VCaP (cell line): ENCODE results near the gene RASGEF1C.

Experiments
- H3K27ac ChIP-seq: fragments of 450-650 bp; 2 replicates; pipeline ENCODE4 v1.5.1; 2017
- CTCF ChIP-seq: fragments of 450-650 bp; conservative IDR thresholded peaks from 2 replicates; pipeline ENCODE4 v1.5.1; 2017; ENCODE audit warnings: mild to moderate bottlenecking, moderate library complexity

Gene RASGEF1C

GRCh38 chr5:180141068-180141660 lies 67.8 kb downstream of the RASGEF1C start:
- H3K27ac ChIP-seq = no peak overlapping the region
- TF ChIP-seq CTCF = no peak

GRCh38 chr5:180140571-180140970 lies 68.4 kb downstream of the RASGEF1C start:
- no peak for TF ChIP-seq CTCF
- H3K27ac ChIP-seq = no peak overlapping the region

DNA sequence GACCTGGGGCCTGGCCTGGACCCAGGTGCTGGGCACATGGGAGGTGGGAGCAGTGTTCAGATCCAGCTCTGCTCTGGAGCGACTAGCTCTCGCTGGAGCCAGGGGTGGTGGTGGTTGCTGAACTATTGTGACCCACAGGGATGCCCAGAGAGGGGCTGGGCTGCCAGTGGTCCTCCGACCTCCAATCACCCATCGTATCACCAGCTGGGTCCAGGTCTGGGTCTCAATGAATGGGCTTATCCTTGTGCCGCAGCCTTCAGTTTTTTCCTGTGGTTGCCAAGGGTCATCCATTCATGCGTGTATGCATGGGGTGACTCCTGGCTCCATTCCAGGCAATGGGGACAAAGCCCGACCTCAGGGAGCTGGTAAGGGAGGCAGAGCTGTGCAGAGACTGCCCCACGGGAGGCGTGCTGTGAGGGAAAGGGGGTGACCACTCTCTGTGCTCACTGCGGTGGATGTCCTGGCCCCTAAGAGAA lies 68.9 kb downstream of the RASGEF1C start:
- no peak overlapping the region for H3K27ac ChIP-seq
- TF ChIP-seq CTCF = no peak

GRCh38 chr5:180139731-180140055 lies 69.3 kb downstream of the RASGEF1C start:
- H3K27ac ChIP-seq = no peak overlapping the region
- TF ChIP-seq CTCF = no peak

- H3K27ac ChIP-seq = no peak overlapping the region
- TF ChIP-seq CTCF = no peak
Observed at GRCh38 chr5:180138976-180139730, 69.9 kb downstream of the RASGEF1C start.

GRCh38 chr5:180138214-180138975 lies 70.6 kb downstream of the RASGEF1C start:
- no peak for TF ChIP-seq CTCF
- H3K27ac ChIP-seq = no peak overlapping the region

DNA sequence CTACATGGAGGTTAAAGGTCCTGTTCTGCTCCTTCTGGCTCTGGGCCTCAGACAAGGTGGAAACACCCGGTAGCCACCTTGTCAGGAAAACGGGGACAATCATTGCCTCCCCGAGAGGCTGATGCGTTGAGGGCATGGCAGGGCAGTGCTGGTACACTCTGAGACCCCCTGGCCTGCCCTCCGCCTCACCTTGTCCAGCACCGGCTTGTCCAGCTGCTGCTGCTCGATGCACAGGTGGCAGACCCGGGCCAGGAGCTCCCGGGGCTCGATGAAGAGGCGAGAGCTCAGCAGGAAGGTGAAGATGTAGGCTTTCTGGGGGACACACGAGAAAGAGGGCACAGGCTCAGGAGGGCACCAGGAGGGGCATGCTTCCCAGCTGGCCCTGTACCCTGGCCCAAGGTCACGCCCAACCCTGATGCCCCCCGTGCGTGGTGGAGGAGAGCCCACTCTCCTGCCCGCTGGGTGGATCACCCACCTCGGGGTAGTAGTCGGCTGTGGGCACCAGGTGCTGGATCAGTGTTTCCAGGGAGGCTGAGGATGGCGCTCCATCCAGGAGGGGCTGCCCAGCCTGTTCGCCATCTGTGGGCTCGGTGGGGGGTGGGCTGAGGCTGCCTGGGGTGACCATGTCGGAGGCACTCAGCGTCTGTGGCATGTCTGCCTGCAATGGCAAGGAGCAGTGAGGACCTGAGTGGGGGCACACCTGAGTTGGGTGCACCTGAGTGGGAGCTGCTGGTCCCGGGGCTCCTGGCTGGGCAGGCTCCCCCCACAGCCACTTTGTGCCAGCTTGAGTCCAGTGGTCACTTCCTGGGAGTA lies 71.4 kb downstream of the RASGEF1C start:
- TF ChIP-seq CTCF = no peak
- H3K27ac ChIP-seq = no peak overlapping the region
